HG02981 (cell line): ENCODE measurements around the gene FAR2.
A peak's percentile ranks its signal among the peaks of the same experiment; 100 is the strongest.
"Not testable (repeated sequence)": the region's sequence is repeated elsewhere in the genome, so short reads cannot be mapped to it uniquely, and the experiment has no call there.

ENCODE experiments used
- ATAC-seq: cut with Tn5 transposase; IDR thresholded peaks from one replicate; pipeline ENCODE4 v1.9.1; 2021; ENCODE audit warnings: mild to moderate bottlenecking, moderate library complexity; ENCODE audit not compliant: unreplicated experiment

Gene FAR2

GRCh38 chr12:29152223-29152868 is 3.3 kb downstream of the FAR2 start:
- ATAC-seq: peak; percentile 84

- ATAC-seq: no peak
Observed at GRCh38 chr12:29152981-29153630, 4.0 kb downstream of the FAR2 start.

- ATAC-seq: peak; percentile 32
Observed at GRCh38 chr12:29155079-29155478, 6.0 kb downstream of the FAR2 start.

GRCh38 chr12:29157486-29157946 is 8.4 kb downstream of the FAR2 start:
- no peak for ATAC-seq

DNA sequence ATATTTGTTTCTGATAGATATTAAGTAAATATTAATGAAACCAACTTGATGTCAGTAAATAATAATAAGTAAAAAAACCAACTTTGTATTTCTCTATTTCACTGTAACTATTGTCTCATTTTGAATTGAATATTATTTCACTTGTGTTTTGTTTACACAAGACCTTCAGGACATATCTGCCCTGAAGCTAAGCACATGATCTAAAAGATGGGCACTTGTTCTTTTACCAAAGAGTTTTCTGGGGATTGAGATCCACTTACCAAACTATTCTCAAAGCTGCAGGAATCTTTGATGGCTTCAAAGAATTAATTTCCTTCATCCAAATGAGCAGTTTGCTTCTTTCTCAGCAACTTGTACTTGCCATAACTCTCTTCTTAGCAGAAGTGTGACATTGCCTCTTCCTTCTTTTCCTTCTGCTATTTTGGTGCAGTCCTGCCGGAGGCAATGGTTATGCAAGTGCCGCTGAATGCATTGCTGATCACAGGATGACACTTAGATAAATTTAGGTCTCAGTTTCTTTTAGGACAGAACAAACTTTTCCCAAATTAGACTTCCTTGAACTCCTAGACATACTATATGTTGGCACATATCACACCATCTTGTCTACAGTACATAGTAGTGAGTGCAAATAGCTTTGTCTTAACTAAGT is 9.2 kb downstream of the FAR2 start:
- ATAC-seq: no peak

GRCh38 chr12:29159661-29160060 is 10.6 kb downstream of the FAR2 start:
- ATAC-seq: no peak

DNA sequence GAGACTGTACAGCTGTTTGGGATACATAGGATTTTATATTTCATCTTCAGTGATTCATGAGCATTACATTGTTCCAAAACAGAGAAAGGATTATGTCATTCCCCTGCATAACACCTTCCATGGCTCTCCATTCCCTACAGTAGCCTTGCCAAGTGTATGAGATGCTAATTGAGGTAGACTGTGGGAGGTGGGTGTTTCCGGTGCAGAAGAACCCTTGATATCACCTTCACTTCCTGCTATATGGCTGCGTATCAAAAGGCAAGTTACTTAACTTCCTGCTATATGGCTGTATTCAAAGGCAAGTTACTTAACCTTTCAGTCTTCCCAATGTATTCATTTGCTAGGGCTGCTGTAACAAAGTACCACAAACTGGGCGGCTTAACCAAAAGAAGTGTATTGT is 11.2 kb downstream of the FAR2 start:
- ATAC-seq: no peak

GRCh38 chr12:29163146-29163545 is 14.1 kb downstream of the FAR2 start:
- ATAC-seq: no peak

- peak; percentile 100 for ATAC-seq
Observed at GRCh38 chr12:29164477-29165393, 15.7 kb downstream of the FAR2 start.

DNA sequence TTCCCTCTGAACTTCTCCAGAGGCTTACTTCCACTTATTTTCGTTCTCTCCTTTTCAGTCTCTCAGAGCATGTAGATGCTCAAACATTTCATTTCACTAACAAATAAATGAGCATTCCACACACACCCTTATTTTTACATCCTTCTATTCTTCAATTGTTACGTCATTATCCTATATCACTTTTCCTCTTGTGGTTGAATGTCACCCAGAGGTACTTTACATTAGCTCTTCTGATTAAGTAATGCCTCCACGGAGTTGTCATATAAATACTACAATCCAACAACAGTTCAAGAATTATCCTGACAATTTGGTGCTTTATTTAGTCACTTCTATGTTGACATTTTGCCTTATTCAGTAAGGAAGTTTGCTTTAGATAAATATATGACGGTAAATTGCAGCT is 18.4 kb downstream of the FAR2 start:
- no peak for ATAC-seq

GRCh38 chr12:29167988-29168387 is 18.9 kb downstream of the FAR2 start:
- no peak for ATAC-seq

- ATAC-seq: not testable (repeated sequence)
Observed at GRCh38 chr12:29169978-29170377, 20.9 kb downstream of the FAR2 start.

DNA sequence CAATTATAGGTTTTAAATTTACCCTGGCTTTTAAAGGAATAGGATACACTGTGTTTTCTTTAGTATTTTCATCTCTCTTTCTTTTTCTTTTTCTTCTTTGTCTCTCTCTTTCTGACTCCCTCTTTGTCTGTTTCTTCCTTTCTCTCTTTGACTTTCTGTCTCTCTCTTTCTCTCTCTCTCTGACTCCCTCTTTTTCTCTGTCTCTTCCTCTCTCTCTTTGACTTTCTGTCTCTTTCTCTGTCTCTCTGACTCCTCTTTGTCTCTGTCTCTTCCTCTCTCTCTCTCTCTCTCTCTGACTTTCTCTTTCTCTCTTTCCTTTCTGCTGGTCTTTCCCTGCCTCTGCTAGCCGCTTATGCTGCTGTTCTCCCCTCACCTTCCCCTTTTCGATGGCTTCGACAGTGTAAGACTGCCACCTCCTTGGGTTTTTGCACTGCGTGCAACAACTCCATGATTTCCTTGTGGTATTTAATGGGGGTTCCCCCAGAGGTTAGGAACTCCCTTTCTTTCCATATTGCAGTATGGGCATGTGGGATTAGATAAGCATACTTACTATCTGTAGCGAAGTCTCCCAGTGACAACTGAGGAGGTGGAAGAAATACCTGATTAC is 21.5 kb downstream of the FAR2 start:
- not testable (repeated sequence) for ATAC-seq

DNA sequence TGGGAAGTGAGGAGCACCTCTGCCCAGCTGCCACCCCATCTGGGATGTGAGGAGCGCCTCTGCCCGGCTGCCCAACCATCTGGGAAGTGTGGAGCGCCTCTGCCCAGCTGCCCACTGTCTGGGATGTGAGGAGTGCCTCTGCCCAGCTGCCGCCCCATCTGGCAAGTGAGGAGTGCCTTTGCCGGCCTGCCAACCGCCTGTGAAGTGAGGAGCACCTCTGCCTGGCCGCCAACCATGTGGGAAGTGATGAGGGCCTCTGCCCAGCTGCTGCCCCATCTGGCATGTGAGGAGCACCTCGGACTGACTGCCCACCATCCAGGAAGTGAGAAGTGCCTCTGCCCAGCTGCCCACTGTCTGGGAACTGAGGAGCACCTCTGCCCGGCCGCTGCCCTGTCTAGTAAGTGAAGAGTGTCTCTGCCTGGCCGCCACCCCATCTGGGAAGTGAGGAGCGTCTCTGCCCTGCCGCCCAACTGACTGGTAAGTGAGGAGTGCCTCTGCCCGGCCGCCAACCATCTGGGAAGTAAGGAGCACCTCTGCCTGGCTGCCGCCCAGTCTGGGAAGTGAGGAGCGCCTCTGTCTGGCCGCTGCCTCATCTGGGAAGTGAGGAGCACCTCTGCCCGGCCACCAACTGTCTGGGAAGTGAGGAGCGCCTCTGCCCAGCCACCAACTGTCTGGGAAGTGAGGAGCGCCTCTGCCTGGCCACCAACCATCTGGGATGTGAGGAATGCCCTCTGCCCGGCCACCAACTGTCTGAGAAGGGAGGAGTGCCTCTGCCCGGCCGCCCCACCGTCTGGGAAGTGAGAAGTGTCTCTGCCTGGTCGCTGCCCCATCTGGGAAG is 22.6 kb downstream of the FAR2 start:
- no peak for ATAC-seq

- no peak for ATAC-seq
Observed at GRCh38 chr12:29176941-29177340, 27.9 kb downstream of the FAR2 start.

DNA sequence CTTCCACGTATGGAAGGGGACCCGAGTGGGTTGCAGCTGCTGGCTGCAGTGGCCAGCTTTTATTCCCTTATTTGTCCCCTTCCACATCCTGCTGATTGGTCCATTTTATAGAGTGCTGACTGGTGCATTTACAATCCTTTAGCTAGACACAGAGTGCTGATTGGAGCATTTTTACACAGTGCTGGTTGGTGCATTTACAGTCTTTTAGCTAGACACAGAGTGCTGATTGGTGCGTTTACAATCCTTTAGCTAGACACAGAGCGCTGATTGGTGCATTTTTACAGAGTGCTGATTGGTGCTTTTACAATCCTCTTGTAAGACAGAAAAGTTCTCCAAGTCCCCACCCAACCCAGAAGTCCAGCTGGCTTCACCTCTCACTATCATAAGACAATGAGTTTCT is 33.2 kb downstream of the FAR2 start:
- ATAC-seq: not testable (repeated sequence)

- no peak for ATAC-seq
Observed at GRCh38 chr12:29187756-29188155, 38.7 kb downstream of the FAR2 start.

- no peak for ATAC-seq
Observed at GRCh38 chr12:29191267-29191850, 42.3 kb downstream of the FAR2 start.

DNA sequence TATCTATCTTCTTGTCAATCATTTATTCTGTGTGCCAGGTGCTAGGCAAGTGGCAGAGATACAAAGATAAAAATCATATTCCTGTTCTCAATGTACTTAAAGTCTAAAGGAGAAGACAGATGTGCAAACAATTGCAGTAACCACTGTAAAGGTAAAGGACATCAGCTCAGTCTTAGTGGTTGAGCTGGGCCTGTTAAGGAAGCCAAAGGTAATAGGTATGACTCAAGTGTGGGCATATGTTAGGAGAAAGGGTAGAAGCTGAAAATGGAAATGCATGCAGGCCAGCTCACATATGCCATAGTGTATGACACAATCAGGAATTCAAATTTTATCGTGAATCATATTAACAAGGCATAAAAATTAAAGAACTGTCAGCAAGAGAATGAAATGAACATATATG is 49.8 kb downstream of the FAR2 start:
- ATAC-seq: no peak
